IMR-90 (cell line): ENCODE data around the gene ORAI1. TPM values are rescaled to one million over a fixed set of nuclear protein-coding genes. Genes with fewer than 3 reads are reported as not detected.

Experiments
- ATAC-seq: fragments of 200-7000 bp; cut with Tn5 transposase; 2 replicates; pipeline ENCODE4 v1.9.1; 2020; ENCODE audit warnings: low read depth, mild to moderate bottlenecking, moderate library complexity
- Bru-seq: library from RNA; stranded (reverse); fragments of 400-500 nt; gene quantifications from one replicate; lab custom pipeline; 2021; lab: Mats Ljungman, UMichigan
- BruChase-seq, 2 experiments: library from RNA; stranded (reverse); fragments of 400-500 nt; gene quantifications; one replicate each; lab custom pipeline; 2021; lab: Mats Ljungman, UMichigan
- BruUV-seq: library from RNA; stranded (reverse); fragments of 400-500 nt; replicated peaks from 2 replicates; lab custom pipeline; 2021; lab: Mats Ljungman, UMichigan
- CTCF ChIA-PET: fragments of 300-600 bp; formaldehyde crosslinking; extraction: SDS; loops from one replicate; lab custom pipeline; 2021; ENCODE audit warnings: antibody characterized with exemption; lab: Yijun Ruan, JAX
- POLR2A ChIA-PET: fragments of 300-600 bp; sonication (Branson Sonifier 250); formaldehyde crosslinking; loops from one replicate; lab custom pipeline; 2022; ENCODE audit warnings: antibody characterized with exemption; ENCODE audit not compliant: unreplicated experiment; lab: Charles Lee
- DNase-seq: peaks from one replicate; pipeline ENCODE4 v3.0.0; 2013
- H2AFZ ChIP-seq: replicated peaks from 2 replicates; pipeline ENCODE3; 2013; ENCODE audit warnings: low read length, mild to moderate bottlenecking; ENCODE audit not compliant: poor library complexity
- H2AK5ac ChIP-seq: 2 replicates; pipeline ENCODE4 v1.6.1; 2013; ENCODE audit warnings: low read depth, low read length, inconsistent platforms
- H2AK9ac ChIP-seq: replicated peaks from 2 replicates; pipeline ENCODE3; 2013; ENCODE audit warnings: mild to moderate bottlenecking, low read depth, low read length, moderate library complexity; ENCODE audit not compliant: poor library complexity
- H2BK120ac ChIP-seq: 2 replicates; pipeline ENCODE4 v1.6.1; 2013; ENCODE audit warnings: low read depth, low read length, inconsistent platforms
- H2BK15ac ChIP-seq: 3 replicates; pipeline ENCODE4 v1.6.1; 2013; ENCODE audit warnings: low read depth, low read length, inconsistent platforms
- H2BK20ac ChIP-seq: 2 replicates; pipeline ENCODE4 v1.6.1; 2013; ENCODE audit warnings: low read depth, mild to moderate bottlenecking, inconsistent platforms, low read length, moderate library complexity
- H2BK5ac ChIP-seq: 2 replicates; pipeline ENCODE4 v1.6.1; 2013; ENCODE audit warnings: mild to moderate bottlenecking, low read depth, low read length, inconsistent platforms; ENCODE audit not compliant: poor library complexity, severe bottlenecking
- H3K14ac ChIP-seq: replicated peaks from 2 replicates; pipeline ENCODE4 v1.6.1; 2013; ENCODE audit warnings: low read depth, low read length, inconsistent platforms
- H3K18ac ChIP-seq: 2 replicates; pipeline ENCODE4 v1.6.1; 2013; ENCODE audit warnings: low read depth, low read length, control low read depth
- H3K23ac ChIP-seq: 2 replicates; pipeline ENCODE4 v1.6.1; 2013; ENCODE audit warnings: low read depth, low read length, inconsistent platforms
- H3K27ac ChIP-seq: 2 replicates; pipeline ENCODE4 v1.5.1; 2013; ENCODE audit warnings: mild to moderate bottlenecking, control low read depth, low read length; ENCODE audit not compliant: insufficient read depth
- H3K27me3 ChIP-seq: 2 replicates; pipeline ENCODE4 v1.6.1; 2013; ENCODE audit warnings: low read length; ENCODE audit not compliant: control insufficient read depth, insufficient read depth
- H3K36me3 ChIP-seq: 2 replicates; pipeline ENCODE4 v1.6.1; 2013; ENCODE audit warnings: low read length, mixed read lengths; ENCODE audit not compliant: control insufficient read depth, insufficient read depth
- H3K4ac ChIP-seq: 2 replicates; pipeline ENCODE4 v1.6.1; 2013; ENCODE audit warnings: low read depth, low read length, inconsistent platforms
- H3K4me1 ChIP-seq: 2 replicates; pipeline ENCODE4 v1.6.1; 2013; ENCODE audit warnings: low read length, mixed read lengths; ENCODE audit not compliant: control insufficient read depth, insufficient read depth
- H3K4me2 ChIP-seq: 2 replicates; pipeline ENCODE4 v1.6.1; 2013; ENCODE audit warnings: low read depth, mild to moderate bottlenecking, control low read depth, low read length, moderate library complexity
- H3K4me3 ChIP-seq: 2 replicates; pipeline ENCODE4 v1.5.1; 2013; ENCODE audit warnings: low read depth, mild to moderate bottlenecking, control low read depth, low read length, moderate library complexity; ENCODE audit not compliant: insufficient read depth
- H3K56ac ChIP-seq: 2 replicates; pipeline ENCODE4 v1.6.1; 2013; ENCODE audit warnings: low read length, inconsistent platforms; ENCODE audit not compliant: insufficient read depth; ENCODE audit errors: extremely low read depth
- H3K79me1 ChIP-seq, 2 experiments: 2 replicates each; pipeline ENCODE4 v1.6.1; 2013; ENCODE audit warnings: low read length in 2 of 2, inconsistent platforms in 1 of 2, low read depth in 1 of 2
- H3K9ac ChIP-seq: 2 replicates; pipeline ENCODE4 v1.6.1; 2013; ENCODE audit warnings: low read depth, low read length, control low read depth
- H3K9me1 ChIP-seq: 2 replicates; pipeline ENCODE4 v1.6.1; 2013; ENCODE audit warnings: low read length, inconsistent platforms; ENCODE audit not compliant: insufficient read depth
- H3K9me3 ChIP-seq: 2 replicates; pipeline ENCODE4 v1.6.1; 2013; ENCODE audit warnings: low read length; ENCODE audit not compliant: control insufficient read depth, insufficient read depth
- H4K20me1 ChIP-seq: 2 replicates; pipeline ENCODE4 v1.6.1; 2013; ENCODE audit warnings: low read length, inconsistent platforms; ENCODE audit not compliant: insufficient read depth
- H4K5ac ChIP-seq: 2 replicates; pipeline ENCODE4 v1.6.1; 2013; ENCODE audit warnings: mild to moderate bottlenecking, low read depth, low read length, control low read depth
- H4K8ac ChIP-seq, 2 experiments: 2 replicates each; pipeline ENCODE4 v1.6.1; 2013; ENCODE audit warnings: low read depth in 2 of 2, low read length in 2 of 2, control low read depth in 1 of 2, inconsistent platforms in 1 of 2
- H4K91ac ChIP-seq: 2 replicates; pipeline ENCODE4 v1.6.1; 2013; ENCODE audit warnings: low read depth, low read length, inconsistent platforms; ENCODE audit not compliant: insufficient read depth
- CEBPB ChIP-seq: IDR thresholded peaks from 2 replicates; pipeline ENCODE4 v1.6.1; 2012; ENCODE audit warnings: low read depth, low read length, improper control_type of control experiment
- CHD1 ChIP-seq: IDR thresholded peaks from 2 replicates; pipeline ENCODE4 v1.6.1; 2012; ENCODE audit warnings: low read depth, low read length, improper control_type of control experiment
- FOS ChIP-seq: fragments of 150-350 bp; IDR thresholded peaks from 2 replicates; pipeline ENCODE4 v1.6.1; 2016; ENCODE audit warnings: low read depth, low read length
- MAFK ChIP-seq: IDR thresholded peaks from 2 replicates; pipeline ENCODE4 v1.6.1; 2012; ENCODE audit warnings: low read depth, low read length, improper control_type of control experiment
- MAZ ChIP-seq: IDR thresholded peaks from 2 replicates; pipeline ENCODE4 v1.6.1; 2012; ENCODE audit warnings: low read depth, mild to moderate bottlenecking, low read length, improper control_type of control experiment, moderate library complexity, borderline replicate concordance
- MXI1 ChIP-seq: IDR thresholded peaks from 2 replicates; pipeline ENCODE4 v1.6.1; 2012; ENCODE audit warnings: low read depth, mild to moderate bottlenecking, low read length, moderate library complexity, borderline replicate concordance
- NFE2L2 ChIP-seq: fragments of 150-350 bp; IDR thresholded peaks from 2 replicates; pipeline ENCODE4 v1.6.1; 2016; ENCODE audit warnings: low read depth, mild to moderate bottlenecking, low read length
- RAD21 ChIP-seq: IDR thresholded peaks from 2 replicates; pipeline ENCODE4 v1.6.1; 2012; ENCODE audit warnings: low read length, improper control_type of control experiment
- RCOR1 ChIP-seq: IDR thresholded peaks from 2 replicates; pipeline ENCODE4 v1.6.1; 2012; ENCODE audit warnings: mild to moderate bottlenecking, low read length, improper control_type of control experiment; ENCODE audit not compliant: insufficient replicate concordance
- SMC3 ChIP-seq: fragments of 150-350 bp; IDR thresholded peaks from 2 replicates; pipeline ENCODE4 v1.6.1; 2016; ENCODE audit warnings: low read depth, mild to moderate bottlenecking, antibody characterized with exemption, low read length, moderate library complexity
- WGBS, 2 experiments: methylation state at CpG; one replicate each; pipeline versions ENCODE4 v1.1.5 to v1.1.7; 2013; ENCODE audit warnings: missing lambda C conversion rate in 2 of 2; ENCODE audit not compliant: insufficient read length in 1 of 2; ENCODE audit errors: extremely low coverage in 2 of 2; 5-methylcytosine and 5-hydroxymethylcytosine counted together
- dilution Hi-C: fragments of 300-500 bp; cut with HindIII; formaldehyde crosslinking; loops from one replicate; pipeline ENCODE4 v1.14.3; 2018; ENCODE audit warnings: low sequenced_read_pairs; ENCODE audit not compliant: unreplicated experiment
- in situ Hi-C: fragments of 300-500 bp; cut with MboI; formaldehyde crosslinking; loops from 3 replicates; pipeline ENCODE4 v1.14.3; 2019; ENCODE audit warnings: low sequenced_read_pairs, inconsistent platforms, mixed read lengths
- intact Hi-C: fragments of 100-400 bp; cut with micrococcal nuclease; formaldehyde crosslinking; loops from 2 replicates; pipeline ENCODE4 v1.10.0; 2022
- long read RNA-seq: library from polyadenylated mRNA; unstranded; transcript quantifications from one replicate; pipeline ENCODE4 v2.0.0, GENCODE V29; 2021; ENCODE audit not compliant: unreplicated experiment
- polyA plus RNA-seq, 3 experiments: library from polyadenylated mRNA; depleted of rRNA; stranded (reverse); fragments of >200 nt; gene quantifications; 2 replicates each; pipeline ENCODE4 v1.2.3, GENCODE V29; 2012; ENCODE audit warnings: low replicate concordance in 1 of 3
- total RNA-seq: library from RNA; depleted of rRNA; stranded (reverse); fragments of >200 nt; gene quantifications from 2 replicates; pipeline ENCODE4 v1.2.3, GENCODE V29; 2012; rRNA removed
- TF ChIP-seq, protein P1 (sequence below): fragments of 150-350 bp; IDR thresholded peaks from 2 replicates; pipeline ENCODE4 v1.6.1; 2016; ENCODE audit warnings: low read depth, mild to moderate bottlenecking, low read length, moderate library complexity, borderline replicate concordance
- TF ChIP-seq, protein P2 (sequence below): conservative IDR thresholded peaks from 2 replicates; pipeline ENCODE4 v1.5.1; 2012; ENCODE audit warnings: mild to moderate bottlenecking, low read depth, low read length, improper control_type of control experiment

Gene ORAI1
- 3.9 and 4.4 TPM in 2 replicates for total RNA-seq
- 22.7 and 31.1 TPM in 2 replicates for polyA plus RNA-seq (2012; rRNA removed)
- 15.1 and 44.2 TPM in 2 replicates for polyA plus RNA-seq (2012; cell fraction: cytosol; rRNA removed)
- 5.3 and 12.5 TPM in 2 replicates for polyA plus RNA-seq (2012; cell fraction: nucleus; rRNA removed; ENCODE audit: low replicate concordance)
- percentile 48 among the genes with signal in this experiment for Bru-seq, nascent RNA
- percentile 57 among the genes with signal in this experiment for BruChase-seq, experiment 1, labeled RNA remaining after a 6-hour chase
- BruChase-seq, experiment 2, labeled RNA remaining after a 2-hour chase: percentile 48 among the genes with signal in this experiment
- long read RNA-seq, transcript ORAI1-203 (2 exons, 2,138 nt): major isoform, 43 of 57 reads
- long read RNA-seq, partial matches to known transcripts: 11 of 57 reads
- long read RNA-seq, other reads (novel, unspliced or antisense): 3 of 57 reads

DNA sequence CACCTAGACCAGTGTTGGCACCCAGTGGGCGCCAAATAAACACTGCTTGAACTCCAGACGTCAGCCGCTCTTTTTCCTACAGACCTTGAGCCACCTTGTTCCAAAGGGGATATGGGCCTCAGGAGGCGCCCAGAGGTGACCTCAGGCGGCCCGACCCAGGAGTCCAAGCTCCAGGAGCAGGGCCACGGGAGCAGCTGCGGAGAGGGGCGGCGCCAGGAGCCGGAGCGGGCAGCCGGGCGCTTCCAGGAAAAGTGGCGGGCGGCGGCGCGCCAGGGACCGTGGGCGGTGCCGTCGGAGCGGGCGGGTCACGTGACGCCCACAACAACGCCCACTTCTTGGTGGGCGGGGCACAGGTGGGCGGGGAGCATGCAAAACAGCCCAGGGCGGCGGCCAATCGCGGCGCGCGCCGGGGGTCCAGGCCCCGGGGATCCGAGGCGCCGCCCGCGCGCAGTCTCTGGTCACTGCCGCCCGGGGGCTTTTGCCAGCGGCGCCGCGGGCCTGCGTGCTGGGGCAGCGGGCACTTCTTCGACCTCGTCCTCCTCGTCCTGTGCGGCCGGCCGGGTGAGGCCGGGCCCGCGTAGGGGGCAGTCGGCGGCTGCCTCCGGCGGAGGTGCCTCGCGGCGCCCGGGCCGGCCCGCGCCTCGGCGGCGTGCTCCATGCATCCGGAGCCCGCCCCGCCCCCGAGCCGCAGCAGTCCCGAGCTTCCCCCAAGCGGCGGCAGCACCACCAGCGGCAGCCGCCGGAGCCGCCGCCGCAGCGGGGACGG is at the start of gene ORAI1:
Gene ORAI1, plus strand, starts transcription at position 444 of the 766 bp plus-strand sequence.
- Histone ChIP-seq H4K5ac (peak within 1 kb of the TSS; percentile 58), H2BK5ac (peak within 1 kb of the TSS; percentile 51), H3K56ac (peak within 1 kb of the TSS; percentile 36; the same call in 1 of the 2 replicates), H3K9me1 (peaks cover 15% of the 10 kb centered on the region), H3K14ac (peak within 1 kb of the TSS; percentile 55), H3K4me2 (peak within 1 kb of the TSS; percentile 85), H2BK15ac (peak within 1 kb of the TSS; percentile 9; the same call in 2 of the 3 replicates), H3K79me1 (peaks cover 26 to 38% of the 10 kb centered on the region in 2 experiments), H3K27me3 (no peaks in the 10 kb centered on the region), H2AK9ac (peak within 1 kb of the TSS; percentile 92), H4K8ac (peak within 1 kb of the TSS; percentile 66 to 86; a peak in 3 of 4 replicates), H4K20me1 (peaks cover 8% of the 10 kb centered on the region), H4K91ac (peak within 1 kb of the TSS; percentile 32), H3K4ac (peak within 1 kb of the TSS; percentile 85), H3K36me3 (no peaks in the 10 kb centered on the region), H3K9me3 (no peaks in the 10 kb centered on the region), H2AK5ac (0 out of 2 replicates have a peak within 1 kb of the TSS, but pooled peaks have one; percentile 21), H2BK20ac (peak within 1 kb of the TSS; percentile 38; the same call in 1 of the 2 replicates), H3K23ac (peak within 1 kb of the TSS; percentile 92; the same call in 1 of the 2 replicates), H2AFZ (peak within 1 kb of the TSS; percentile 100), H3K4me3 (peak within 1 kb of the TSS; percentile 73), H3K9ac (peak within 1 kb of the TSS; percentile 76), H3K18ac (no peak within 1 kb of the TSS; the same call in 1 of the 2 replicates), H3K4me1 (peaks cover 15% of the 10 kb centered on the region), H2BK120ac (peak within 1 kb of the TSS; percentile 25; the same call in 1 of the 2 replicates), H3K27ac (peak within 1 kb of the TSS; percentile 71)
- in situ Hi-C loops: no loop called here
- CTCF ChIA-PET: interaction anchor here (0.7 to 1.8 kb wide), 5 partner anchors 11 to 132 kb away, joined by 3 to 12 read pairs (median 6); no protein-coding TSS in a partner anchor
- POLR2A ChIA-PET: no interaction called here
- intact Hi-C loops: loop anchor here (1.0 to 5.0 kb wide), 4 partner anchors 35 to 126 kb away; partner anchors contain the start of gene KDM2B
- no TSS peak for BruUV-seq
- dilution Hi-C loops: no loop called here
- ATAC-seq (peak; percentile 91), DNase-seq (peak; percentile 91)
- WGBS, 2 experiments: 0% methylated on average over 46 of the region's 92 CpGs; no CpG with 5 or more reads in 1 of the 2 experiments
- no peak for TF ChIP-seq FOS
- no peak for TF ChIP-seq RCOR1
- TF ChIP-seq NFE2L2: no peak
- TF ChIP-seq MAZ: no peak; the same call in 1 of the 2 replicates
- peak; percentile 90 for TF ChIP-seq MXI1
- no peak for TF ChIP-seq MAFK
- no peak for TF ChIP-seq CEBPB
- TF ChIP-seq SMC3: no peak
- TF ChIP-seq RAD21: no peak
- TF ChIP-seq, protein P1, sequence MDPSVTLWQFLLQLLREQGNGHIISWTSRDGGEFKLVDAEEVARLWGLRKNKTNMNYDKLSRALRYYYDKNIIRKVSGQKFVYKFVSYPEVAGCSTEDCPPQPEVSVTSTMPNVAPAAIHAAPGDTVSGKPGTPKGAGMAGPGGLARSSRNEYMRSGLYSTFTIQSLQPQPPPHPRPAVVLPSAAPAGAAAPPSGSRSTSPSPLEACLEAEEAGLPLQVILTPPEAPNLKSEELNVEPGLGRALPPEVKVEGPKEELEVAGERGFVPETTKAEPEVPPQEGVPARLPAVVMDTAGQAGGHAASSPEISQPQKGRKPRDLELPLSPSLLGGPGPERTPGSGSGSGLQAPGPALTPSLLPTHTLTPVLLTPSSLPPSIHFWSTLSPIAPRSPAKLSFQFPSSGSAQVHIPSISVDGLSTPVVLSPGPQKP: no peak
- TF ChIP-seq, protein P2, sequence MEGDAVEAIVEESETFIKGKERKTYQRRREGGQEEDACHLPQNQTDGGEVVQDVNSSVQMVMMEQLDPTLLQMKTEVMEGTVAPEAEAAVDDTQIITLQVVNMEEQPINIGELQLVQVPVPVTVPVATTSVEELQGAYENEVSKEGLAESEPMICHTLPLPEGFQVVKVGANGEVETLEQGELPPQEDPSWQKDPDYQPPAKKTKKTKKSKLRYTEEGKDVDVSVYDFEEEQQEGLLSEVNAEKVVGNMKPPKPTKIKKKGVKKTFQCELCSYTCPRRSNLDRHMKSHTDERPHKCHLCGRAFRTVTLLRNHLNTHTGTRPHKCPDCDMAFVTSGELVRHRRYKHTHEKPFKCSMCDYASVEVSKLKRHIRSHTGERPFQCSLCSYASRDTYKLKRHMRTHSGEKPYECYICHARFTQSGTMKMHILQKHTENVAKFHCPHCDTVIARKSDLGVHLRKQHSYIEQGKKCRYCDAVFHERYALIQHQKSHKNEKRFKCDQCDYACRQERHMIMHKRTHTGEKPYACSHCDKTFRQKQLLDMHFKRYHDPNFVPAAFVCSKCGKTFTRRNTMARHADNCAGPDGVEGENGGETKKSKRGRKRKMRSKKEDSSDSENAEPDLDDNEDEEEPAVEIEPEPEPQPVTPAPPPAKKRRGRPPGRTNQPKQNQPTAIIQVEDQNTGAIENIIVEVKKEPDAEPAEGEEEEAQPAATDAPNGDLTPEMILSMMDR: peak; percentile 25
- no peak for TF ChIP-seq CHD1
